Parathyroid adenoma (tissue), 2 donors: ENCODE results near the gene MCM3AP.

ENCODE experiments used
- H2AFZ ChIP-seq: fragments of 300-600 bp; sonication (generic); one replicate; pipeline ENCODE4 v1.7.0; 2017; ENCODE audit warnings: antibody characterized with exemption, mild to moderate bottlenecking
- H3K27ac ChIP-seq: fragments of 300-600 bp; sonication (generic); one replicate; pipeline ENCODE4 v1.7.0; 2017
- H3K27me3 ChIP-seq: fragments of 300-600 bp; sonication (generic); one replicate; pipeline ENCODE4 v1.7.0; 2017; ENCODE audit warnings: low read length; ENCODE audit not compliant: control insufficient read depth, insufficient read depth
- H3K36me3 ChIP-seq: fragments of 300-600 bp; sonication (generic); one replicate; pipeline ENCODE4 v1.7.0; 2017; ENCODE audit warnings: low read length; ENCODE audit not compliant: control insufficient read depth, insufficient read depth
- H3K4me1 ChIP-seq: fragments of 300-600 bp; sonication (generic); one replicate; pipeline ENCODE4 v1.7.0; 2017; ENCODE audit warnings: control low read depth
- H3K4me2 ChIP-seq: fragments of 300-600 bp; sonication (generic); one replicate; pipeline ENCODE4 v1.7.0; 2017; ENCODE audit warnings: low read length
- H3K4me3 ChIP-seq: fragments of 300-600 bp; sonication (generic); one replicate; pipeline ENCODE4 v1.7.0; 2017; ENCODE audit warnings: low read depth, low read length
- H3K79me2 ChIP-seq: fragments of 300-600 bp; sonication (generic); one replicate; pipeline ENCODE4 v1.7.0; 2017; ENCODE audit warnings: control low read depth
- H3K9ac ChIP-seq: fragments of 300-600 bp; sonication (generic); one replicate; pipeline ENCODE4 v1.7.0; 2017; ENCODE audit warnings: mild to moderate bottlenecking
- H3K9me3 ChIP-seq: fragments of 300-600 bp; sonication (generic); one replicate; pipeline ENCODE4 v1.7.0; 2017; ENCODE audit warnings: low read length; ENCODE audit not compliant: control insufficient read depth
- TF ChIP-seq, protein P1 (sequence below): fragments of 300-600 bp; sonication (generic); IDR thresholded peaks from one replicate; pipeline ENCODE4 v1.7.0; 2017; ENCODE audit warnings: antibody characterized with exemption, mild to moderate bottlenecking
- donor health status: primary hyperparathyroidism.

Gene MCM3AP

DNA sequence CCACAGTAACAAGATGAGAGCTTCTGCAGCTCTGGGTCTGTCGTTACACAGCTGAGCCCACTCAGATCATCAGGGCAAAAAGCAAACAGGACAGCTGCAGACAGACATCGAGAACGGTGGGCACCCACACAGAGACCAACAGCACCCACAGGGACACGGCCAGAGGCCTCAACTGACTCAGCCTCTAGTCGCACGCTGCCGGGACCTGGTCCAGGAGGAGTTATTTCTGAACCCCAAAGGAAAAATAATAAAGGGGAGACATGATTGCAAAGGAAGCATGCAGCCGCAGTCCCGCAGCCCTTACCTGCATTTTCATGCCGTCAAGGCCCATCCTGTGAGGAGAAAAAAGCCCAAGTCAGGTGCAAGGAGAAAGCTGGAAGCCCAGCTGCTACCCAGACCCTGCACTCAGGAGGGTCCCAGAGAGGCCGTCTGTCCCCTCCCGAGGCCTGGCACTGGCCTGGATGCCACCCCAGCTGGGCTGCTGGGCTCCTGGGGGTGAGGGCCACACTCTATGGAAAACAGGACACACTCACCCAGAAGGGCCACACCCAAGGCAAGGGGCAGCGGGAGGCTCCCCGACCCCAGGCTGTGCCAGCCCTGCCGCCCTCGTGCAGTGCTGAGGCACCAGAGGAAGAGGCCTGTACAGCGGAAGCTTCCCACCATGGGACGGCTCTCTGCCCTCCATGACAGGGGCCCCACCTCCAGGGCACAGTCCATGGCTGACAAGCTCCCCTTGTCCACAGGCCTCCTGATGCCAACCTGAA is 72.5 kb downstream of the MCM3AP start:
- TF ChIP-seq, protein P1, sequence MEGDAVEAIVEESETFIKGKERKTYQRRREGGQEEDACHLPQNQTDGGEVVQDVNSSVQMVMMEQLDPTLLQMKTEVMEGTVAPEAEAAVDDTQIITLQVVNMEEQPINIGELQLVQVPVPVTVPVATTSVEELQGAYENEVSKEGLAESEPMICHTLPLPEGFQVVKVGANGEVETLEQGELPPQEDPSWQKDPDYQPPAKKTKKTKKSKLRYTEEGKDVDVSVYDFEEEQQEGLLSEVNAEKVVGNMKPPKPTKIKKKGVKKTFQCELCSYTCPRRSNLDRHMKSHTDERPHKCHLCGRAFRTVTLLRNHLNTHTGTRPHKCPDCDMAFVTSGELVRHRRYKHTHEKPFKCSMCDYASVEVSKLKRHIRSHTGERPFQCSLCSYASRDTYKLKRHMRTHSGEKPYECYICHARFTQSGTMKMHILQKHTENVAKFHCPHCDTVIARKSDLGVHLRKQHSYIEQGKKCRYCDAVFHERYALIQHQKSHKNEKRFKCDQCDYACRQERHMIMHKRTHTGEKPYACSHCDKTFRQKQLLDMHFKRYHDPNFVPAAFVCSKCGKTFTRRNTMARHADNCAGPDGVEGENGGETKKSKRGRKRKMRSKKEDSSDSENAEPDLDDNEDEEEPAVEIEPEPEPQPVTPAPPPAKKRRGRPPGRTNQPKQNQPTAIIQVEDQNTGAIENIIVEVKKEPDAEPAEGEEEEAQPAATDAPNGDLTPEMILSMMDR = no peak
- Histone ChIP-seq H3K9me3 (no peaks in the 10 kb centered on the region), H3K36me3 (no peaks in the 10 kb centered on the region), H3K9ac (no peak overlapping the region), H2AFZ (no peak overlapping the region), H3K4me1 (no peaks in the 10 kb centered on the region), H3K27ac (no peak overlapping the region), H3K4me2 (no peak overlapping the region), H3K4me3 (no peak overlapping the region), H3K27me3 (no peaks in the 10 kb centered on the region), H3K79me2 (no peaks in the 10 kb centered on the region)

DNA sequence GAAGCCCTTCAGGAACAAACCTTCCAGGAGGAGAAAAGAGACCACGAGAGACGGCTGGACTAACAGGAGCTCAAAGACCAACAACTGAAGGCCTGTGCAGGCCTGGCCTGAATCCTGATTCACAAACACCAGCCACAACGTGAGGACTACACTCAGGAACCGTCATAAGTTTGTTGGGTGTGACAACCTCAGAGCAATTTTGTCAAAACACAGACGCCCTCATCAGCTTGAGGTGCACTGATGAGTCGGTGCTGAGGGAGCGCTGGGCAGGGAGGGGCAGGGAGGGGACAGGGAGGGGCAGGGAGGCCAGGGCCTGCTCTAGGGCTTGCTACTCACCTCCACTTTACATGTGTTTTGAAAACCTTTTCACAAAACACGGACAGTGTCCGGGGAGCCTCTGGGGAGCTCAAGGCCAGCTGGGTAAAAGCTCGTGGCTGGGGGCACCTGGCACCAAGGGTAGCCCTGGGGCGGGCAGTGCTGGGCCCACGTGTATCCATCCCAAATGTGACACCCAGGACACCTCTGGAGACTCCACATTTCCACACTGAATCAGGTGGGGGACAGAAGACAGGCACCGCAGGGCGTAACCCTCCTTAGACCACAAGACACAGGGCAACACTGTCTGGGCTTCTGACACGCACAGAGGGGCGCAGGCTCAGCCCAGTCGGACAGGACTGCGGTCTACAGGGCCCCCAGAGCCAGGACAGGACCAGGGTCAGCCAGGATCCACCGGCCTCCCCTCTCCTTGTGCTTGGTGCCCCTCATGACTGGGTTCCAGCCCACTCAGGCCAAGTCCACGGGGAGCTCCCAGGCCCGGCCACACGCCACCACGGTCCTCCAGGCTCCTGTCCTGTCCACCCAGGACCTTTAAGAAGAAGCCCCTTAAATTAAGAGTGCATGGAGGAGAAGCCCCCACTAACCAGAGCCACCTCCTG is 73.4 kb downstream of the MCM3AP start:
- Histone ChIP-seq H3K27ac (no peak overlapping the region), H3K9ac (no peak overlapping the region), H3K36me3 (no peaks in the 10 kb centered on the region)

DNA sequence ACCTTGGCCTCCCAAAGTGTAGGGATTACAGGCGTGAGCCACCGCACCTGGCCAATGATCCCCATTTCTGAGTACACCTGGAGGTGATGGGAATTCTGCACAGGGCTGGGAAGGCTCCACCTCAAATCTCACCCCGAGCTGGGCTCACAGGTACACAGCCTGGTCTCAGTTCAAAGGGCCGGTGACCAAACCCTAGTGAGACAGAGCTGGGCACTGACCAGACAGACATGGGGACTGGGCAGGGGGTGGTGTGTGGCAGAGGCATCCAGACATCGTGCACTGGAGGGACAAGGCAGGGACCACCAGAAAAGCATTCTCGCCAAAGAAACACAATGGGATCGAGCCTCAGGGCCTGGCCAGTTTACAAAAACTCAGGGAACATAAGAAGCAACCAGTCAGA is 74.0 kb downstream of the MCM3AP start:
- TF ChIP-seq, protein P1 = no peak
- no peak overlapping the region for H3K27ac ChIP-seq
- H3K9ac ChIP-seq = no peak overlapping the region
- H3K4me1 ChIP-seq = no peaks in the 10 kb centered on the region
- H3K4me3 ChIP-seq = no peak overlapping the region
- H3K9me3 ChIP-seq = no peaks in the 10 kb centered on the region
- no peaks in the 10 kb centered on the region for H3K36me3 ChIP-seq
- H3K79me2 ChIP-seq = no peaks in the 10 kb centered on the region
- H2AFZ ChIP-seq = no peak overlapping the region
- no peaks in the 10 kb centered on the region for H3K27me3 ChIP-seq
- H3K4me2 ChIP-seq = no peak overlapping the region

More for the DNA sequence above, 73.4 kb downstream of the MCM3AP start:
- Histone ChIP-seq H3K4me3 (no peak overlapping the region), H2AFZ (no peak overlapping the region), H3K79me2 (no peaks in the 10 kb centered on the region), H3K9me3 (no peaks in the 10 kb centered on the region), H3K4me2 (no peak overlapping the region), H3K4me1 (no peaks in the 10 kb centered on the region), H3K27me3 (no peaks in the 10 kb centered on the region)
- TF ChIP-seq, protein P1 = no peak

DNA sequence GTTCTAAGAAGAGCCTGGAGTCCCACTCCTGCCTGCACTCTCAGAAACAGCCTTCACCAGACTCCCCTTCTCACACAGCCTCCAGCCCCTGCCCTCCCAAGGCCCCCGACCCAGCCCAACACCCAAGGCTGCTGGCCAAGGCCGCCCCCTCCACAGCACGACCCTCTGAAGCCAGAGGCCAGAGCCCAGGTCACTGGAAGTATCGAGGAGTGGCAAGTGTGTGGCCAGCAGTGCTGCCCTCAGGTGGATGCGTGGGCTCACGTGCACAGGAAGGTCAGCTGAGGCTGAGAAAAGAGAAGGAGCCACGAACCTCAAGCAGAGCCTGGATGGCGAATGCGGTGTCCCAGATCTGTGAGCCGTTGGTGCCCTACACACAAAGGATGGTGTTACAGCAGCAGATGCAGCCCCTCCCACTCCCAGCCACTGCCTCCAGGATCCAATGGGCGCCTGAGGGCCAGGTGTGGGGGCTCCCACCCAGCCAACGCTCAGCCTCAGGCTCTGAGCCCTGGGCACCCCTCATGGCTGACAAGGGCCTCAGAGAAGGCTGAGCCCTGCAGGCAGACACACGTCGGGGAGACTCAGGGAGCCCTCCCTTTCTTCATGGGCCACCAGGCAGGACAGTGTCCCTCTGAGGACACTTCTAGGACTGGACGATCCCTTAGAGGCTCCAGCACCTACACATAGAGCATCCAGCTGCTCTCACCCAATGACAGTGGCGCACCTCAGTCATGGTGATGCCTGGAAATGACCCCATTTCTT is 74.9 kb downstream of the MCM3AP start:
- Histone ChIP-seq H3K27ac (no peak overlapping the region), H3K36me3 (no peaks in the 10 kb centered on the region)
- TF ChIP-seq, protein P1 = no peak

More for the DNA sequence above, 74.9 kb downstream of the MCM3AP start:
- no peaks in the 10 kb centered on the region for H3K79me2 ChIP-seq
- no peaks in the 10 kb centered on the region for H3K27me3 ChIP-seq
- no peaks in the 10 kb centered on the region for H3K9me3 ChIP-seq
- H3K4me3 ChIP-seq = no peak overlapping the region
- no peak overlapping the region for H3K9ac ChIP-seq
- no peak overlapping the region for H3K4me2 ChIP-seq
- H2AFZ ChIP-seq = no peak overlapping the region
- H3K4me1 ChIP-seq = no peaks in the 10 kb centered on the region
